Spleen (tissue), 7 donors: ENCODE measurements around the gene NDUFA13.

Experiments
- POLR2A ChIP-seq, 3 donors: fragments of 450-650 bp; IDR thresholded peaks; one replicate each; pipeline ENCODE4 v1.5.1; 2017; ENCODE audit warnings: antibody characterized with exemption in 3 of 3, mild to moderate bottlenecking in 1 of 3
- POLR2AphosphoS5 ChIP-seq, 3 donors: sonication (generic); formaldehyde crosslinking; IDR thresholded peaks; one replicate each; pipeline ENCODE4 v1.5.1; 2017; ENCODE audit warnings: antibody characterized with exemption in 3 of 3
- TF ChIP-seq, protein P1 (sequence below), 11 experiments: fragments of 200-600 bp in 7 of 11; fragments of 450-650 bp in 4 of 11; sonication (generic) in 4 of 11; IDR thresholded peaks in 8 of 11; conservative IDR thresholded peaks in 3 of 11; 1 replicate in 7 of 11; 2 replicates in 4 of 11; pipeline versions ENCODE4 v1.4.0 to v1.8.0; 2016 to 2021; ENCODE audit warnings: antibody characterized with exemption in 11 of 11, inconsistent platforms in 4 of 11, mild to moderate bottlenecking in 1 of 11
- donor health status: DM: no; HTN: no; CAD: no; lungs with moderate emphysema.
- donor health status: DM: no; HTN: no; CAD: no.
- donor health status: DM: no; HTN: no; CAD: no.

DNA sequence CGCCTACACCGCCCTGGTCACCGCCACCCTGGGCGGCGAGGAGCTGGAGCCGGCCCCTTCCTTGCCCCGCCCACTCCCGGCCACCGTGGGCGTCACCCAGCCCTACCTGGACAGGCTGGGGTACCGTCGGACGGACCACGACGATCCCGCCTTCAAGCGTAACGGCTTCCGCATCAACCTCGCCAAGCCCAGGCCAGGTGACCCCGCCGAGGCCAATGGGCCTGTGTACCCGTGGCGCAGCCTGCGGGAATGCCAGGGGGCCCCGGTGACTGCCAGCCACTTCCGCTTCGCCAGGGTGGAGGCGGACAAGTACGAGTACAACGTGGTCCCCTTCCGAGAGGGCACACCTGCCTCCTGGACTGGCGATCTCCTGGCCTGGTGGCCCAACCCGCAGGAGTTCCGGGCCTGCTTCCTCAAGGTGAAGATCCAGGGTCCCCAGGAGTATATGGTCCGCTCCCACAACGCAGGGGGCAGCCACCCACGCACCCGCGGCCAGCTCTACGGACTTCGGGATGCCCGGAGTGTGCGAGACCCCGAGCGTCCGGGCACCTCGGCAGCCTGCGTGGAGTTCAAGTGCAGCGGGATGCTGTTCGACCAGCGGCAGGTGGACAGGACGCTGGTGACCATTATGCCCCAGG, 29.0 kb downstream of the NDUFA13 start:
- TF ChIP-seq, protein P1, sequence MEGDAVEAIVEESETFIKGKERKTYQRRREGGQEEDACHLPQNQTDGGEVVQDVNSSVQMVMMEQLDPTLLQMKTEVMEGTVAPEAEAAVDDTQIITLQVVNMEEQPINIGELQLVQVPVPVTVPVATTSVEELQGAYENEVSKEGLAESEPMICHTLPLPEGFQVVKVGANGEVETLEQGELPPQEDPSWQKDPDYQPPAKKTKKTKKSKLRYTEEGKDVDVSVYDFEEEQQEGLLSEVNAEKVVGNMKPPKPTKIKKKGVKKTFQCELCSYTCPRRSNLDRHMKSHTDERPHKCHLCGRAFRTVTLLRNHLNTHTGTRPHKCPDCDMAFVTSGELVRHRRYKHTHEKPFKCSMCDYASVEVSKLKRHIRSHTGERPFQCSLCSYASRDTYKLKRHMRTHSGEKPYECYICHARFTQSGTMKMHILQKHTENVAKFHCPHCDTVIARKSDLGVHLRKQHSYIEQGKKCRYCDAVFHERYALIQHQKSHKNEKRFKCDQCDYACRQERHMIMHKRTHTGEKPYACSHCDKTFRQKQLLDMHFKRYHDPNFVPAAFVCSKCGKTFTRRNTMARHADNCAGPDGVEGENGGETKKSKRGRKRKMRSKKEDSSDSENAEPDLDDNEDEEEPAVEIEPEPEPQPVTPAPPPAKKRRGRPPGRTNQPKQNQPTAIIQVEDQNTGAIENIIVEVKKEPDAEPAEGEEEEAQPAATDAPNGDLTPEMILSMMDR (IDR thresholded peaks at IDR 0.05 in 8 of 11, conservative IDR thresholded peaks at IDR 0.05 in 3 of 11): no peak
- no peak for TF ChIP-seq POLR2A (IDR thresholded peaks at IDR 0.05)
- no peak for TF ChIP-seq POLR2AphosphoS5 (IDR thresholded peaks at IDR 0.05)
